ENCODE results near the gene FADS6.
A peak's percentile ranks its signal among the peaks of the same experiment; 100 is the strongest.
"Not testable (repeated sequence)": the region's sequence is repeated elsewhere in the genome, so short reads cannot be mapped to it uniquely, and the experiment has no call there.

The FADS6 gene

GRCh38 chr17:74916136-74916850 lies 22.9 kb upstream of the FADS6 start:
- DNase-seq: no peak
- Mint-ChIP-seq H3K4me1 (no peaks in the 10 kb centered on the region), H3K4me3 (no peak overlapping the region), H3K9me3 (no peaks in the 10 kb centered on the region), H3K36me3 (no peaks in the 10 kb centered on the region), H3K27ac (no peak overlapping the region), H3K27me3 (peaks cover 77% of the 10 kb centered on the region)
- CTCF ChIA-PET: interaction anchor here (1.5 kb wide), 1 partner anchor 9 kb away, joined by 4 read pairs; no protein-coding TSS in a partner anchor

- CTCF ChIA-PET: interaction anchor here (1.2 kb wide), 1 partner anchor 7 kb away, joined by 4 read pairs; no protein-coding TSS in a partner anchor
- peaks cover 44% of the 10 kb centered on the region for H3K27me3 Mint-ChIP-seq
- not testable (repeated sequence) for H3K27ac Mint-ChIP-seq, H3K36me3 Mint-ChIP-seq, H3K4me1 Mint-ChIP-seq, DNase-seq, H3K9me3 Mint-ChIP-seq, H3K4me3 Mint-ChIP-seq
Observed at GRCh38 chr17:74911423-74911822, 18.0 kb upstream of the FADS6 start.

DNA sequence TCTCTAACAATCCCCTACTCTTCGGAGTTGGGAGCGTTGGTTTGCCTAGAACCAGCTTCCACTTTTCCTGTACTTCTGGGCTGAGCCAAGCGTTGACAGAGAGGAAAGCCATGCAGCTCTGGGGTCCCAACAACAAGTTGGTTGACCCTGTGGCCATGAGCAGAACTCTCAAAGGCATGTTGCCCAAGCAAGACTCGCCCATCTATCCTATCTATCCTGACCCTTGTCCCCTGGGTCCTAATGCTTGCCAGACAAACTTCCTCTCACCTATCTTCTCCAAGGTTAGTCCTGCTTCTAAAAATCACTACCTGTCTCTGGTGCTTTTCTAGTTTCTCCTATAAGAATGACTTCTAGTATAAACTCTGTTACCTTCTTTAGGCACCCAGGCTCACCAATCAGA lies 15.7 kb upstream of the FADS6 start:
- H3K36me3 Mint-ChIP-seq, H3K4me1 Mint-ChIP-seq, H3K9me3 Mint-ChIP-seq, H3K4me3 Mint-ChIP-seq, DNase-seq, CTCF ChIA-PET, H3K27ac Mint-ChIP-seq: not testable (repeated sequence)
- H3K27me3 Mint-ChIP-seq: peaks cover 35% of the 10 kb centered on the region

DNA sequence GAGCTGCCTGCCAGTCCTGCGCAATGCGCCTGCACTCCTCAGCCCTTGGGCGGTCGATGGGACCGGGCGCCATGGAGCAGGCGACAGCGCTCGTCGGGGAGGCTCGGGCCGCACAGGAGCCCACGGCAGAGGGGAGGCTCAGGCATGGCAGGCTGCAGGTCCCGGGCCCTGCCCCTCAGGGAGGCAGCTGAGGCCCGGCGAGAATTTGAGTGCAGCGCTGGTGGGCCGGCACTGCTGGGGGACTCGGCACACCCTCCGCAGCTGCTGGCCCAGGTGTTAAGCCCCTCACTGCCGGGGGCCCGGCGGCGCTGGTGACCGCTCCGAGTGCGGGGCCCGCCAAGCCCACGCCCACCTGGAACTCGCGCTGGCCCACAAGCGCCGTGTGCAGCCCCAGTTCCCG lies 13.6 kb upstream of the FADS6 start:
- CTCF ChIA-PET: interaction anchor here (1.2 kb wide), 1 partner anchor 51 kb away, joined by 3 read pairs; no protein-coding TSS in a partner anchor

DNA sequence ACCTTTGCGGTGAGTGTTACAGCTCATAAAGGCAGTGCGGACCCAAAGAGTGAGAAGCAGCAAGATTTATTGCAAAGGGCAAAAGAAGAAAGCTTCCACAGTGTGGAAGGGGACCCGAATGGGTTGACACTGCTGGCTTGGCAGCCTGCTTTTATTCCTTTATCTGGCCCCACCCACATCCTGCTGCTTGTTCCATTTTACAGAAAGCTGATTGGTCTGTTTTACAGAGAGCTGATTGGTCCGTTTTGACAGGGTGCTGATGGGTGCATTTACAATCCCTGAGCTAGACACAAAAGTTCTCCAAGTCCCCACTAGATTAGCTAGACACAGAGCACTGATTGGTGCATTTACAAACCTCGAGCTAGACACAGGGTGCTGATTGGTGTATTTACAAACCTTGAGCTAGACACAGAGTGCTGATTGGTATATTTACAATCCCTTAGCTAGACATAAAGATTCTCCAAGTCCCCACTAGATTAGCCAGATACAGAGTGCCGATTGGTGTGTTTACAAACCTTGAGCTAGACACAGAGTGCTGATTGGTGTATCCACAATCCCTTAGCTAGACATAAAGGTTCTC lies 12.9 kb upstream of the FADS6 start:
- not testable (repeated sequence) for H3K4me1 Mint-ChIP-seq, H3K27ac Mint-ChIP-seq, H3K9me3 Mint-ChIP-seq, H3K4me3 Mint-ChIP-seq, H3K36me3 Mint-ChIP-seq
- peaks cover 37% of the 10 kb centered on the region for H3K27me3 Mint-ChIP-seq
- CTCF ChIA-PET: interaction anchor here (1.2 kb wide), 1 partner anchor 51 kb away, joined by 3 read pairs; no protein-coding TSS in a partner anchor
- DNase-seq: peak; percentile 31

More for the DNA sequence above, 13.6 kb upstream of the FADS6 start:
- Mint-ChIP-seq H3K36me3 (no peaks in the 10 kb centered on the region), H3K27me3 (peaks cover 39% of the 10 kb centered on the region), H3K27ac (no peak overlapping the region), H3K9me3 (no peaks in the 10 kb centered on the region), H3K4me3 (no peak overlapping the region), H3K4me1 (peaks cover 2% of the 10 kb centered on the region)
- DNase-seq: no peak

GRCh38 chr17:74904687-74905409 lies 11.4 kb upstream of the FADS6 start:
- H3K27me3 Mint-ChIP-seq: peaks cover 32% of the 10 kb centered on the region
- H3K9me3 Mint-ChIP-seq: no peaks in the 10 kb centered on the region
- no peak overlapping the region for H3K4me3 Mint-ChIP-seq
- DNase-seq: no peak
- CTCF ChIA-PET: no interaction called here
- H3K27ac Mint-ChIP-seq: peak overlapping the region; percentile 21
- H3K36me3 Mint-ChIP-seq: no peaks in the 10 kb centered on the region
- H3K4me1 Mint-ChIP-seq: peaks cover 2% of the 10 kb centered on the region

DNA sequence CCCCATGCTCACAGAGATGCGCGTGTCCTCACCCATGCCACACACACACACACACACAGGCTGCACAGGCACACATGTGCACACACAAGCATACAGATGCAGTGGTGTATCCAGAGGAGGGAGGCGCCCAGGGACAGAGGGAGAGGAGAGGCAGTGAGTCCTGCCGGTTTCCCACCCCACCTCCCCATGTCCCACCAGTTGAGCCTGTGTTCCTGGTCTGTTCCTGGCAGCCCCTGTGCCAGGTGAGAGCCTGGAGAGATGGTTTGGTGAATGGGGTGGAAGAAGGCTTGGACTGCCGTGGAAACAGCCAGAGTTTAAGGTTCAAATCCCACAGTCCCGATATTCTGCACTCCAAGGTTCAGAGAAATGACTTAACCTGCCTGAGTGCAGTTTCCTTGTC lies 10.2 kb upstream of the FADS6 start:
- no peaks in the 10 kb centered on the region for H3K36me3 Mint-ChIP-seq
- H3K4me1 Mint-ChIP-seq: peaks cover 2% of the 10 kb centered on the region
- H3K27me3 Mint-ChIP-seq: peaks cover 32% of the 10 kb centered on the region
- no peak overlapping the region for H3K4me3 Mint-ChIP-seq
- no peak for DNase-seq
- CTCF ChIA-PET: no interaction called here
- no peak overlapping the region for H3K27ac Mint-ChIP-seq
- no peaks in the 10 kb centered on the region for H3K9me3 Mint-ChIP-seq

- H3K4me3 Mint-ChIP-seq: no peak overlapping the region
- no peaks in the 10 kb centered on the region for H3K9me3 Mint-ChIP-seq
- CTCF ChIA-PET: no interaction called here
- H3K4me1 Mint-ChIP-seq: peaks cover 2% of the 10 kb centered on the region
- DNase-seq: no peak
- H3K36me3 Mint-ChIP-seq: no peaks in the 10 kb centered on the region
- H3K27me3 Mint-ChIP-seq: peaks cover 38% of the 10 kb centered on the region
- no peak overlapping the region for H3K27ac Mint-ChIP-seq
Observed at GRCh38 chr17:74903034-74903433, 9.6 kb upstream of the FADS6 start.

- Mint-ChIP-seq H3K27me3 (peaks cover 40% of the 10 kb centered on the region), H3K9me3 (no peaks in the 10 kb centered on the region), H3K4me3 (no peak overlapping the region), H3K36me3 (no peaks in the 10 kb centered on the region), H3K4me1 (peaks cover 2% of the 10 kb centered on the region), H3K27ac (no peak overlapping the region)
- no peak for DNase-seq
- CTCF ChIA-PET: no interaction called here
Observed at GRCh38 chr17:74901353-74902135, 8.1 kb upstream of the FADS6 start.

DNA sequence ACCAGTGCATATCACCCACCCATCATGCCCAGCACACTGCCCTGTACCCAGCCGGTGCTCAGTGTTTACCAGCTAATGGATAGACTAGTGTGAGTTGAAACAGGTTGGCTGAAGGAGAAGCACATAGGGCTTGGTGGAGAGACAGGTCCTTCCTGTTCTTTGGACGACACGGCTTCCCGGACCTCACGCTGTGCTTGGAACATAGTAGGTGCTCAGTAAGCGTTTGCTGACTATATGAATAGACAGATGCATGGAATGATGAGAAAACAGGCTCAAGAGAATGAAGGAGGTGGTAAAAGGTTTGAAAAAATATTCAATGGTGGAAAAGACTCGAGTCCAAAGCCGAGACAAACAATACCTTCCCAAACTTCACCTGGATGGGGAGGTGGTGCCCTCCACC lies 6.8 kb upstream of the FADS6 start:
- CTCF ChIA-PET: no interaction called here
- Mint-ChIP-seq H3K27me3 (peaks cover 51% of the 10 kb centered on the region), H3K4me1 (no peaks in the 10 kb centered on the region), H3K27ac (no peak overlapping the region), H3K4me3 (no peak overlapping the region), H3K9me3 (no peaks in the 10 kb centered on the region), H3K36me3 (no peaks in the 10 kb centered on the region)
- no peak for DNase-seq

- Mint-ChIP-seq H3K27ac (no peak overlapping the region), H3K27me3 (peaks cover 59% of the 10 kb centered on the region), H3K4me3 (no peak overlapping the region), H3K36me3 (no peaks in the 10 kb centered on the region), H3K4me1 (peaks cover 4% of the 10 kb centered on the region), H3K9me3 (no peaks in the 10 kb centered on the region)
- CTCF ChIA-PET: no interaction called here
- DNase-seq: no peak
Observed at GRCh38 chr17:74898376-74898946, 5.0 kb upstream of the FADS6 start.

DNA sequence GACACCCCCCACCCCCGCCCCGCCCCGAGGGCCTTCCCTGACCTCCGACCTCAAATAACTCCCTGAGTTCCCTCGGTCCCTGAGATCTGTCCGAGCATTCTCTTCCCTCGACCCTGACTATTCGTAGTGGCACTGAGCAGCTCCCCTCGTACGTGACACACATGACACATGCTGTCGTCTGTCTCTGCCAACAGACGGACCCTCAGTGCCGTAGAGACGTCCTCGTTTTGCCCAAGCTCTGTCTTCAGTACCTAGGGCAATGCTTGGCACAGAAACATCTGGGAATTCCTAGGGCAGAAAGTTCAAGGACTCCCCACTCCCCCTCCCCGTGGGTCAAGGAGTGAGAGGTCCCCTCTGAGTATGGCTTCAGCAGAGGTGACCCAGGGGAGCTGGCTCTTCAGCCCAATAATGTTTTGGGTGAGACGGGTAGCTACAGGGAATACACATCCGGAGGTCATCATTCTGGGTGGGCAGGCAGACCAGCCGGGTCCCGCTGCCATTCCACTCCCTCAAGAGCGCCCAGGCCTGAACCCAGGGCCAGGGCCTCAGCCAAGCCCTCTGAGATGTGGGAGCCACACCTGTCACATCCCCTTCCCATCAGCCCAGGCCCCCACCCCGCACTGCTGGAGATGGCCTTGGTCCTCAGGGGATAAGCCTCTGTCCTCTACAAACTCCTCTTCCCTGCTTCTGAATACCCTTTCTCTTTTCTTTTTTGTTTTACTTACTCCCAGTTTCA lies 671 bp upstream of the FADS6 start:
- Mint-ChIP-seq H3K9me3 (no peaks in the 10 kb centered on the region), H3K27ac (peak overlapping the region; percentile 68), H3K36me3 (no peaks in the 10 kb centered on the region), H3K4me3 (peak overlapping the region; percentile 37), H3K4me1 (peaks cover 4% of the 10 kb centered on the region), H3K27me3 (peaks cover 77% of the 10 kb centered on the region)
- CTCF ChIA-PET: interaction anchor here (1.2 kb wide), 1 partner anchor 31 kb away, joined by 3 read pairs; no protein-coding TSS in a partner anchor
- no peak for DNase-seq

- CTCF ChIA-PET: no interaction called here
- no peak for DNase-seq
- no peaks in the 10 kb centered on the region for H3K9me3 Mint-ChIP-seq
- no peak overlapping the region for H3K27ac Mint-ChIP-seq
- H3K4me3 Mint-ChIP-seq: no peak overlapping the region
- H3K4me1 Mint-ChIP-seq: peaks cover 4% of the 10 kb centered on the region
- peaks cover 83% of the 10 kb centered on the region for H3K27me3 Mint-ChIP-seq
- no peaks in the 10 kb centered on the region for H3K36me3 Mint-ChIP-seq
Observed at GRCh38 chr17:74892013-74892841, 1.2 kb downstream of the FADS6 start.
